Measurements from ENCODE around the gene VN1R5. TPM values are rescaled to one million over a fixed set of nuclear protein-coding genes. Genes with fewer than 3 reads are reported as not detected.

Gene VN1R5
- total RNA-seq, 1 experiment from 2014 or later = not detected

- H3K9ac ChIP-seq (ENCODE audit: extremely low read depth, insufficient read length, low read length) = no peak overlapping the region
- H2AFZ ChIP-seq (ENCODE audit: low read length) = no peak overlapping the region
- H3K18ac ChIP-seq (ENCODE audit: insufficient read length, low read depth, low read length) = no peak overlapping the region
- Mint-ChIP-seq H3K4me1 (peaks cover 37% of the 10 kb centered on the region in 2 experiments), H3K9me3 (no peaks in the 10 kb centered on the region; a peak in 1 of 5 replicates), H3K27ac (peak overlapping the region in 1 of 3 experiments; percentile 73; a peak in 2 of 7 replicates), H3K27me3 (ENCODE audit: low read depth) (no peaks in the 10 kb centered on the region; the same call in 1 of the 2 replicates), H3K36me3 (ENCODE audit: insufficient read depth in 1 of 3, low read depth in 3 of 3) (peaks cover 62 to 84% (median 76%) of the 10 kb centered on the region in 3 experiments), H3K4me3 (no peak overlapping the region)
- H3K56ac ChIP-seq (ENCODE audit: insufficient read length, low read depth, low read length) = no peak overlapping the region
- no CpG with 5 or more reads among the region's 17 CpGs for WGBS (ENCODE audit: extremely low coverage, insufficient read length, low lambda C conversion rate)
- no peak overlapping the region for H3K23ac ChIP-seq (ENCODE audit: insufficient read length, low read depth, low read length)
- no peak overlapping the region for H2BK120ac ChIP-seq (ENCODE audit: low read depth, low read length, poor library complexity, severe bottlenecking)
- H3K4ac ChIP-seq (ENCODE audit: low read depth, low read length) = no peak overlapping the region
- no peaks in the 10 kb centered on the region for H3K79me1 ChIP-seq (ENCODE audit: insufficient read depth, low read depth, low read length, poor library complexity, severe bottlenecking)
- H3K27ac ChIP-seq (ENCODE audit: insufficient read length, low read depth, low read length) = no peak overlapping the region
- H3K79me2 ChIP-seq (ENCODE audit: insufficient read depth, low read length) = no peaks in the 10 kb centered on the region
- no peak overlapping the region for H4K8ac ChIP-seq (replicated peaks; ENCODE audit: insufficient read length, low read depth, low read length)
- no peak overlapping the region for H2BK12ac ChIP-seq (ENCODE audit: insufficient read length, low read depth, low read length)
- no peaks in the 10 kb centered on the region for H4K20me1 ChIP-seq (ENCODE audit: control insufficient read depth, insufficient read depth, insufficient read length)
- no peaks in the 10 kb centered on the region for H3K27me3 ChIP-seq (ENCODE audit: insufficient read depth, low read length)
- no peak overlapping the region for H3K4me2 ChIP-seq (ENCODE audit: insufficient read depth, insufficient read length, low read length)
- no peaks in the 10 kb centered on the region for H3K23me2 ChIP-seq (ENCODE audit: insufficient read length, low read depth, low read length, poor library complexity, severe bottlenecking)
- no peak overlapping the region for H2BK5ac ChIP-seq (ENCODE audit: insufficient read length, low read length)
- H2BK20ac ChIP-seq (ENCODE audit: low read depth, low read length, poor library complexity, severe bottlenecking) = no peak overlapping the region
- no peak overlapping the region for H3T11ph ChIP-seq (ENCODE audit: low read length)
- no peak overlapping the region for H2BK15ac ChIP-seq (ENCODE audit: low read depth, low read length)
- peaks cover 21% of the 10 kb centered on the region; the same call in 1 of the 2 replicates for H3K4me1 ChIP-seq (ENCODE audit: insufficient read depth, low read length)
- no peaks in the 10 kb centered on the region for H3K9me3 ChIP-seq (ENCODE audit: control insufficient read depth, low read depth, low read length)
- DNase-seq = no peak
- H3K14ac ChIP-seq (ENCODE audit: insufficient read depth, low read length) = no peak overlapping the region
- no peak overlapping the region for H2AK5ac ChIP-seq (ENCODE audit: insufficient read length, low read length)
- no peak overlapping the region for H4K5ac ChIP-seq (ENCODE audit: insufficient read length, low read depth, low read length)
- TF ChIP-seq CTCF (conservative IDR thresholded peaks at IDR 0.05) = no peak
- no peak overlapping the region for H4K91ac ChIP-seq (ENCODE audit: insufficient read length, low read depth, low read length)
These were observed 45.3 kb downstream of the VN1R5 start for GRCh38 chr1:247301176-247301540.
